Astrocyte (in vitro differentiated cells and primary cell): ENCODE data around the gene PPP2R2C.

Experiments used
- EZH2 ChIP-seq: IDR thresholded peaks from 2 replicates; pipeline ENCODE4 v1.6.1; 2012; ENCODE audit warnings: mild to moderate bottlenecking, low read length, inconsistent platforms; ENCODE audit not compliant: insufficient read depth
- TF ChIP-seq, protein P1 (sequence below): IDR thresholded peaks from 2 replicates; pipeline ENCODE4 v1.5.1; 2011; ENCODE audit warnings: low read depth, mild to moderate bottlenecking, inconsistent platforms, low read length, moderate library complexity; ENCODE audit not compliant: insufficient read depth

DNA sequence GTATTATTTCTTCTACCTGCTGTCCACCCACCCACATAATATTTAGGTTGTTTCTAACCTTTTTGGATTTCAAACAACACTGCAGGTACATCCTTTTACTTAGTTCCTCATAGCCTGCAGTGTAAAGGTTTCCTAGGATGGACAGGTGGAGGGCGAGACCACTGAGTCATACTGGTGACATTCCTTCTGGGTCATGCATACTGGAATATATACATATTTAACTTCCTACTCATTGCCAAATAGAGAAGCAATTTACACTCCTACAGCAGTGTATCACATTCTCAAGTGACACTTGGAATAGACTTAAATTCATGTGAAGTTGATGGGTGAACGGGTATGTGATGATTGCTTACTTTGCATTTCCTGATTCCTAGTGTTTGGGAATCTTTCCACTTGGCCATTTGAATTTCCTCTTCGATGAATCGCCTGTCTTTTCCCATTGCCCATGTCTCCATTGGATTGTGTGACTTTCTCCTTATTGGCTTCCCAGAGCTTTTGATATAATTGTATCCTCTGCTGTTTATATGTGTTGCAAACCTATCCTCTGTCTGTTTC, 8.2 kb upstream of the PPP2R2C start:
- TF ChIP-seq, protein P1, sequence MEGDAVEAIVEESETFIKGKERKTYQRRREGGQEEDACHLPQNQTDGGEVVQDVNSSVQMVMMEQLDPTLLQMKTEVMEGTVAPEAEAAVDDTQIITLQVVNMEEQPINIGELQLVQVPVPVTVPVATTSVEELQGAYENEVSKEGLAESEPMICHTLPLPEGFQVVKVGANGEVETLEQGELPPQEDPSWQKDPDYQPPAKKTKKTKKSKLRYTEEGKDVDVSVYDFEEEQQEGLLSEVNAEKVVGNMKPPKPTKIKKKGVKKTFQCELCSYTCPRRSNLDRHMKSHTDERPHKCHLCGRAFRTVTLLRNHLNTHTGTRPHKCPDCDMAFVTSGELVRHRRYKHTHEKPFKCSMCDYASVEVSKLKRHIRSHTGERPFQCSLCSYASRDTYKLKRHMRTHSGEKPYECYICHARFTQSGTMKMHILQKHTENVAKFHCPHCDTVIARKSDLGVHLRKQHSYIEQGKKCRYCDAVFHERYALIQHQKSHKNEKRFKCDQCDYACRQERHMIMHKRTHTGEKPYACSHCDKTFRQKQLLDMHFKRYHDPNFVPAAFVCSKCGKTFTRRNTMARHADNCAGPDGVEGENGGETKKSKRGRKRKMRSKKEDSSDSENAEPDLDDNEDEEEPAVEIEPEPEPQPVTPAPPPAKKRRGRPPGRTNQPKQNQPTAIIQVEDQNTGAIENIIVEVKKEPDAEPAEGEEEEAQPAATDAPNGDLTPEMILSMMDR, result no peak
- no peak for TF ChIP-seq EZH2
